HG03108 (cell line): ENCODE data around the gene RPS6KC1.
"Not testable (repeated sequence)": the region's sequence is repeated elsewhere in the genome, so short reads cannot be mapped to it uniquely, and the experiment has no call there.

ENCODE experiments used
- ATAC-seq: cut with Tn5 transposase; IDR thresholded peaks from one replicate; pipeline ENCODE4 v1.9.1; 2021; ENCODE audit warnings: moderate library complexity; ENCODE audit not compliant: unreplicated experiment

Gene RPS6KC1

DNA sequence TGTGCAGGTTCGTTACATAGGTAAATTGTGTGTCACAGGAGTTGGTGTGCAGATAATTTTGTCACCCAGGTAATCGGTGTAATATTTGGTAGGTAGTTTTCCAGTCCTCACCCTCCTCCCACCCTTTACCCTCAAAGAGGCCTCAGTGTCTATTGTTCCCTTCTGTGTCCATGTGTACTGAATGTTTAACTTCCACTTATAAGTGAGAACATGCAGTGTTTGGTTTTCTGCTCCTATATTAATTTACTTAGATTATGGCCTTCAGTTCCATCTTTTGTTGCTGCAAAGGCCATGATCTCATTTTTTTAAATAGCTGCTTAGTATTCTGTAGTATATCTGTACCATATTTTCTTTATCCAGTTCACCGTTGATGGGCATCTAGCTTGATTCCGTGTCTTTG, 87.3 kb downstream of the RPS6KC1 start:
- no peak for ATAC-seq

DNA sequence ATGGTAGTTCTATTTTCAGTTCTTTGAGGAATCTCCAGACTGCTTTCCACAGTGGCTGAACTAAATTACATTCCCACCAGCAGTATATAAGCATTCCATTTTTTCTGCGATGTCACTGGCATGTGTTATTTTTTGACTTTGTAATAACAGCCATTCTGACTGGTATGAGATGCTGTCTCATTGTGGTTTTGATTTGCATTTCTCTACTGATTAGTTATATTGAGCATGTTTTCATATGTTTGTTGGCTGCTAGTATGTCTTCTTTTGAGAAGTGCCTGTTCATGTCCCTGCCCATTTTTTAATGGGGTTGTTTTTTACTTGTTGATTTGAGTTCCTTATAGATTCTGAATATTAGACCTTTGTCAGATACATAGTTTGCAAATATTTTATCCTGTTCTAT, 87.9 kb downstream of the RPS6KC1 start:
- no peak for ATAC-seq

DNA sequence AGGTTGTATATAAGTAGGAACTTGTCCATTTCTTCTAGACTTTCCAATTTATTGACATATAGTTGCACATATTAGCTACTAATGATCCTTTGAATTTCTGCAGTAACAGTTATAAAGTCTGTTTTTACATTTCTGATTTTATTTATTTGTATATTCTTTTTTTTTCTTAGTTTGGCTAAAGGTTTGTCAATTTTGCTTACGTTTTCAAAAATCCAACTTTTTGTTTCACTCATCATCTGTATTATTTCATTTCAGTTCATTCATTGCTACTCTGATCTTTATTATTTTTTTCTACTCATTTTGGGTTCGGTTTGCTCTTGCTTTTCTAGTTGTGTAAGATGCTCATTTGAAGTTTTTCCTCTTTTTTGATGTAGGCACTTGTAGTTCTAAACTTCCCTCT, 97.9 kb downstream of the RPS6KC1 start:
- ATAC-seq = no peak

DNA sequence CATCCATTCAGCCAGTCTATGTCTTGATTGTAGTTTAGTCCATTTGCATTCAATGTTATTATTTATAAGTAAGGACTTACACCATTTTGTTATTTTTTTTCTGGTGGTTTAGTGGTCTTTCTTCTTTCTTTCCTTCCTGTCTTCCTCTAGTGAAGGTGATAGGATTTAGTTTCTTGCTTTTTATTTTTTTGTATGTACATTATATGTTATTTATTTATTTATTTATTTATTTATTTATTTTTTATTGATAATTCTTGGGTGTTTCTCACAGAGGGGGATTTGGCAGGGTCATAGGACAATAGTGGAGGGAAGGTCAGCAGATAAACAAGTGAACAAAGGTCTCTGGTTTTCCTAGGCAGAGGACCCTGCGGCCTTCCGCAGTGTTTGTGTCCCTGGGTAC, 99.0 kb downstream of the RPS6KC1 start:
- ATAC-seq = not testable (repeated sequence)

DNA sequence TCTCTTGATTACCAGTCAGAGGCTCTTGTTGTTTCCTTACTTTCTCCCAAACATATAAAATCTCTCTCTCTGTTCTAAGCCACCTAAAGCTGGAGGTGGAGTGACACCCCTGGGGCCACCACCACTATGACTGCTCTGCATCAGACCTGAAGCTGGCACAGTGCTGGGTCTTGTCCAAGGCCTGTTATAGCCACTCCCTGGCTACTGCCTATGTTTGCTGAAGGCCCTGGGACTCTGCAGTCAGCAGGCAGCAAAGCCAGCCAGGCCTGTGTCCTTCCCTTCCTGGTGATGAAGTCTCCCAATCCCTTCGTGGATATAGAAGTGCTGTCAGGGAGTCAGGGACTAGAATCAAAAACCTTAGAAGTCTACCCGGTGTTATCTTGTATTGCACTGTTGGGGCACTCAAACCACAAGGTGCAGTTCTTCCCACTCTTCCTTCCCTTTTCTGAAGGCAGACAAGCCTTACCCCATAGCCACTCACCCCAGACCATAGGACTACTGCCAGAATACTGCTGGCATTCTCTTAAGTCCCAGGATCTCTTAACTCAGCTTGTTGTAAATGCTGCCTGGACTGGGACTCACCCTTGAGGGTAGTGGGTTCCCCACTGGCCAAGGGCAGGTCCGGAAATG, 103.1 kb downstream of the RPS6KC1 start:
- no peak for ATAC-seq

DNA sequence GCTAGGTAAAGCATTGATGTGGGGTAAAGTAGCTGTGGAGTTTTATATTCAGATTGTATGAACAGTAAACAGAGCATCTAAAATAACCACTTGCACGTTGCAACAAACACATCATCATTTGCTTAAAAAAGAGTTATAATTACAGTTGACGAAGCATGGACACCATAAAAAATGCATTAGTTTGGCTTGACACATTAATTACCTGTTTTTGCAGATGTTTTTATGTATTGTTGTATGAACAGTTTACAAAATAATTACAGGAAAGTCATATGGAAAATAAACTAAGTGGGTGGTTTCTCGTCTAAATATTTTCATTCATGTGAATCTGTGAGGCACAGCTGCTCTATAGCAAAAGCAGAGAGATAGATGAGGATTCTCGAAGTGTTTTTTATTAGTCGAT, 108.3 kb downstream of the RPS6KC1 start:
- no peak for ATAC-seq

DNA sequence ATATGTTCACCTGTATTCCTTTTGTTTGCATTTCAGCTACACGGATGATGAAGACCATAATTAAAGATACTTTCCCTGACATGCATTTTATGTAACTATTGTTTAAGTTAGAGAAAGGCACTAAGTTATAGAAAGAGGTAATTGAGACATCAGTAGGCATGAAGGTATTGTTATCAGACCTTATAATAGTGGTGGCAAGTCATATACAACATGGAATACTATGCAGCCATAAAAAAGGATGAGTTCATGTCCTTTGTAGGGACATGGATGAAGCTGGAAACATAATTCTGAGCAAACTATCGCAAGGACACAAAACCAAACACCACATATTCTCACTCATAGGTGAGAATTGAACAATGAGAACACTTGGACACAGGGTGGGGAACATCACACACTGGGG, 109.4 kb downstream of the RPS6KC1 start:
- not testable (repeated sequence) for ATAC-seq

DNA sequence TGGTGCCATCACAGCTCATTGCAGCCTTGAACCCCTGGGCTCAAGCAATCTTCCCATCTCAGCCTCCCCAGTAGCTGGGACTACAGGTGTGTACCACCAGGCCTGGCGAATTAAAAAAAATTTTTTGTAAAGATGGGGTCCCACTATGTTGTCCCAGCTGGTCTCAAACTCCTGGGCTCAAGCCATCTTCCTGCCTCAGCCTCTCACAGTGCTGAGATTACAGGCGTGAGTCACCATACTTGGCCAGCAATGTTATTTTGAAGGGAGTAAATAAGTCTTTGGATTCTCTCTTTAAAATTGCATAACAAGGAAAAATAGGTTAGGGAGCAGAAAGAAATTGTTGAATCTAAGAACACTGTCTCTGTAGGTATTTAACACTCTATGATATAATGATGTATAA, 111.3 kb downstream of the RPS6KC1 start:
- no peak for ATAC-seq

DNA sequence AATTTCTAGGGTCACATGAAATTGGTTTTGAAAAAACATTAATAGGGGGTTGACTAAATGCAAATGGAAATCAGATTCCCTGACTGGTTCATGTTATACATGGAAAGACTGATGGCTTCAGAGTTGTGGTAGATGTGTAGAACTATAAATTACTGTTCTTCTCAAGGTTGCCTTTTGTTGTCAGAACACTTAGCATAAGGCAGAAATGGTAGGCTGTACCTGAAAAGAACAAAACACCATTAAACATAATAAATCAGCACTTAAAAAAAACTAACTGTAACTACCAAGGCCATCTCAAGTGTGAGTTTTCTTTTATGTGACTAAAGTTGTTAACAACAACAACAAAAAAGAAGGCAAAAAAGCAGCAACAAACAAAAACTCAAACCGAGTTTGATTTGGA, 111.8 kb downstream of the RPS6KC1 start:
- ATAC-seq = no peak

DNA sequence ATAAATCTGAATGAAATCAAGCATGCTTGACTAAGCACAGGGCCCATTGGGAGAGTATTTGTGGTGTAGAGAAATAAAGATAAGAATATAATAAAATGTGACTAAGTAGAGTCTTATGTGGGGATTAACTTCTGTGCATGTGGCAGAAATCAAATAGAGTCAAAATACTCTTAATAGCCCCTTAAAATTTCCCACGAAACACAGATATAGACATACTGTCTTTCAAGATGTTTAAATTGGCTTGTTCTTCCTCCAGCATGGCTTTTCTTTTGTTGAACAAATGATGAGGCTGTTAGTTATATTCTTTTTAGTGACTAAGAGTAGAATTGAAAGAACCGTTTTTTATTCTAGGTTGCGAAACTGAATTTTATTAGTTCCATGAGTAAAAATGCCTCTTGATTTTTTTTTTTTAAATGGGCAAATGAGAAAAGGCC, 112.3 kb downstream of the RPS6KC1 start:
- ATAC-seq = no peak

DNA sequence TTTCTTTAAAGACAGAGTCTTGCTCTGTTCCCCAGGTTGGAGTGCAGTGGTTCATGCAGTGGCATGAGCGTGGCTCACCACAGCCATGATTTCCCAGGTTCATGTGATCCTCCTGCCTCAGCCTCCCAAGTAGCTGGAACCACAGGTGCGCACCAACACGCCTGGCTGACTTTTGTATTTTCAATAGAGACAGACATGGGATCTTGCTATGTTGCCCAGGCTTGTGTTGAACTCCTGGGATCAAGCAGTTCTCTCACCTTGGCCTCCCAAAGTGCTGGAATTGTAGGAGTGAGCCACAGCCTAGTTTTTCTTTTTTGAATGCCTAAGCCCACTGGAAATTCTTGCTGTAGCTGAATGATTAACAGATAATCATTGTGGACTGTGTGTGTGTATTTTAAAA, 113.5 kb downstream of the RPS6KC1 start:
- no peak for ATAC-seq

DNA sequence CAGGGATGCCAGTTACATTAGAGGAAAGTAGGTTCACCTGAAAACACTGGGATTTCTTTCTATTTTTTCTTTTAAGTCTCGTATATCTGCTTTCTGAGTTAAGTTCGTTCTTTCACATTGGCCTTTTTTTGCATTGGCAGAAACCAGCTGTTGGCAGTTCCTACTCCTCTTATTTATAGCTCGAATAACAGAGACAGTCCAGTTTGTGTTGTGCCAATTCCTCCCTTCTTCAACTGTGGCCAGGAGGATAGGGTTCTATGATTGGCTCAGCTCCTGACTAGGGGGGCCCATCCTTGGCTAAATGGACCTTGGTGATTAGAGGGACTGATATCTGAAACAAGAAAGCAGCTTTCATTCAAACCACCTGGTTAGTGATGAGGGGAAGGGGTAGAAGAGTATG, 115.8 kb downstream of the RPS6KC1 start:
- ATAC-seq = no peak

DNA sequence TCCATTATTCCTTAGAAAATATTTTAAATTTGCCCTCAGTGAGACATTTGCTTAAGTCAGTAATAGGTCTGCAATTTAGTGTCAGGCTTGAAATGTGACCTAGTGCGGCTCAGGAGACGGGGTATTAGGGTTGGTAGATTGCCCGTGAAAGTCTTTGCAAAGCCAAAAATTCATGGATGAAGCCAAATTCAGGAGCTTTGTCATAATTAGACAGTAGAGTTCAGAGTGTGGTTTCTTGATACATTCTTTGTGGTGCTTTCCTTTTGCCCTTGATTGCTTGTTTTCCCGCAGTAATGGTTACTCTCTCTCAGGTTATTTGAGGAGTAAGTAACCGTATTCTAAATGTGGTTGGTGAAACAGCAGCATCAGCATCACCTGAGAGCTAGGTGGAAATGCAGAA, 120.7 kb downstream of the RPS6KC1 start:
- no peak for ATAC-seq

DNA sequence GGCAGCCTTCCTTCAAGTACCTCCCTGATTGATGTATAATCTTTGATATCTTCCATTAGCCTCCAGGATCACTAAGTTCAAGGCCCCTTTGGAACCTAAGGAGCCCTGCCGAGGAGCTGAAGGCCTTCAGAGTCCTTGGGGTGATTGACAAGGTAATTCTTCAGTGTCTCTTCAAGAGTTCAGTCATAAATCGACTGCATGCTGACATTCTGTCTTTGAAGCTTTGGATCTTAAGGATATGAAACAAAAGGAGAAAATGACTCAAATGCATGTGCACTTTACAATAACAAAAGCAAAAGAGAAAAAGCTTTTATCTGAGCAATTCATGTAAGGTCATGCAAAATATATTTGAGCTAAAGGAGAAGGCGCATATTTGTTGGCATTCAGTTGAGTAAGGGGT, 125.3 kb downstream of the RPS6KC1 start:
- ATAC-seq = no peak

DNA sequence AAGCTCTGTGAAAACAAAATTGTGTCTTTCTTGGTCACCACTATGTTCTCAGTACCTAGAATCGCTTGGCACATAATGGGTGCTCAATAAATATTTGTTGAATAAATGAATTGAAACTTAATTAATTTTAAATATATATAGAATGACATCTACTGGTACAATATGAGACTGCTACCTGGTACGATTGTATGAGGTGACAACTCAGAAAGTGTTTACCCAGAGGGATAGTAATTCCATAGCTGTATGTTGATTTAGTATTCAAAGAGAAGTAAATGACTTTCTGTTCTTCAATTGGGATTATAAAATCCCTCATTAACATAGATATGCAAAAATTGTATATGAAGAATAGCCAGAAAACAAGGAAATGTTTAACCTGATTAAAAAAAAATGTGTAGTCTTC, 128.7 kb downstream of the RPS6KC1 start:
- no peak for ATAC-seq

DNA sequence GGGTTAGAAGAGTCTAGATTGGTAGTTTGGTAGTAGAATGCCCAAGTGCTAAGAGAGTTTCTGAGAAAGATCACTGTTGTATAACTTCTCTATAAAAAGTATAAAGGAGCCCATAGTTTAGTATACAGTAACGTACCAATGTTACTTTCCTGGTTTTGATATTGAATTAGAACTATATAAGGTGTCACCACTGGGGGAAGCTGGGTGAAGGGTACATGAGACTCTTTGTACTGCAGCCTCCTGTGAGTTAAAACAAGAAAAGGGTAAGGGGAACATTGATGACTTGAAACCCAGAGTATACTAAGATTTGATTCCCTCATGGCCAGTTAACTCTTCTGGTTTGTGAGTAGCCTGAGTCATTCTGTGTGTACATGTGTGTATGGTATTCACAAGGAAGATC, 129.8 kb downstream of the RPS6KC1 start:
- no peak for ATAC-seq

DNA sequence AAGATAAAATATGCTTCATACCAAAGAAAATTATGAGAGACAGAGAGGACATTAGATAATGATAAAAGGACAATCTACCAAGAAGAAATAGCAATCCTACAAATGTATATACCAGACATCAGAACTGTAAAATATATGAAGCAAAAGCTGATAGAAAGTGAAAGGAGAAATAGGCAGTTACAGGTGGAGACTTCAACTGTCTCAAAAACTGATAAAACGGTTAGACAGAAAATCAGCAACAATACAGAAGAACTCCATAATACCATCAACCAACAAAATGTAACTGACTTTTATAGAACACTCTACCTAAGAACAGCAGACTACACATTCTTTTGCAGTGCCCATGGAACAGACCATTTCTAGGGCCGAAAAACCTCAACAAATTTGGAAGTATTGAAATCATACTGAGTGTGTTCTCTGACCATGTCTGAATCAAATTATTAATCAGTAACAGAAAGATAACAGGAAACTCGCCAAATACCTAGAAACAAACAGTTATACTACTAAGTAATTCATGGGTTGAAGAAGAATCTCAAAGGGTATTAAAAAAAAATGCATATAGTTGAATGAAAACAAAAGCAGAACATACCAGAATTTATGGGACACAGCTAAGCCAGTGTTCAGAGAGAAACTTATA, 132.1 kb downstream of the RPS6KC1 start:
- ATAC-seq = no peak

DNA sequence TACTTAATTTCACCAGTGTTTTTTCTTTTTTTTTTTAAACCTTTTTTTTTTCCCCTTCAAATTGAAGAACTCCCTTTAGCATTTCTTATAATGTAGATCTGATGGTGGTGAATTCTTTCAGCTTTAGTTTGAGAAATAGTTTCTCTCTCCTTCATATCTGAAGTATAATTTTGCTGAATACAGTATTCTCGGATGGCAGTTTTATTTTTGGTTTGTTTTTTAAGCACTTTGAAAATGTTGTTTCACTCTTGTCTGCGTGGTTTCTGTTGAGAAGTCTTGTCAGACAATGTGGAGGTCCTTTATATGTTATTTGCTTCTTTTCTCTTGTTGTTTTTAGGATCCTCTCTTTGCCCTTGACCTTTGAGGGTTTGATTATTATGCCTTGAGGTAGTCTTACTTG, 135.1 kb downstream of the RPS6KC1 start:
- no peak for ATAC-seq

DNA sequence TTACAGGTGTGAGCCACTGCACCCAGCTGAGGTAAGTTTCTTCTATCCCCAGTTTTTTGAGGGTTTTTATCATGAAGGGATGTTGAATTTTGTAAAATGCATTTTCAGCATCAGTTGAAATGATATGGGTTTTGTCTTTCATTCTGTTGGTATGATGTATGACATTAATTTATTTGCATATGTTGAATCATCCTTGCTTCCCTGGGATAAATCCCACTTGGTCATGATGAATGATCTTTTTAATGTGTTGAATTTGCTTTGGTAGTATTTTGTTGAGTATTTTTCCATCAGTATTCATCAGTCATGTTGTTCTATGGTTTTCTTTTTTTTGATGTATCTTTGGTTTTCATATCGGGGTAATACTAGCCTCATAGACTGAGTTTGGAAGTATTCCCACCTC, 141.0 kb downstream of the RPS6KC1 start:
- no peak for ATAC-seq

DNA sequence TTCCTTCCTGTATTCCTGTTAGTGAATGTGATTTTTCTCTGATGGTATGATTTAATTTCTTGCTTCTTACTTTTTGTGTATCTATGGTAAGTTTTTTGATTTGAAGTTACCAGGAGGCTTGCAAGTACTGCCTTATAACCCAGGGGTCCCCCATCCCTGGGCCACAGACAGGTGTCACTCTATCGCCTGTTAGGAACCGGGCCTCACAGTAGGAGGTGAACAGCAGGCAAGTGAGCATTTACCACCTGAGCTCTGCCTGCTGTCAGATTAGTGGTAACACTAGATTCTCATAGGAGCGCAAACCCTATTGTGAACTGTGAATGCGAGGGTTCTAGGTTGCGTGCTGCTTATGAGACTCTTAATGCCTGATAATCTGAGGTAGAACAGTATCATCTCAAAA, 143.3 kb downstream of the RPS6KC1 start:
- ATAC-seq = no peak

DNA sequence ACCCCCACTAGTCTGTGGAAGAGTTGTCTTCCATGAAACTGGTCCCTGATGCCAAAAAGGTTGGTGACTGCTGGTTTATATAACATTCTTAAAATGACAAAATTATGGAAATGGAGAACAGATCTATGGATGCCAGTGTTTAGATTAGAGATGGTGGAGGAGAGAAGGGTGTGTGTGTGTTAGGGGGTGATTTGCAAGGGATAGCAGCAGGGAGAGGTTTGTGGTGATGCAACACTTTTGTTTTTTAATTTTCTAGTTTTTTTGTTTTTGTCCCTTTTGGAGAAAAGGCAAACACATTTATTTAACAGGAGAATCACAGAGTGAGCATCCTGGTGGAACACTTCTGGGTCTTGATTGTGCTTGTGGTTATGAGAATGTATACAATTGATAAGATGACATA, 143.8 kb downstream of the RPS6KC1 start:
- ATAC-seq = no peak

DNA sequence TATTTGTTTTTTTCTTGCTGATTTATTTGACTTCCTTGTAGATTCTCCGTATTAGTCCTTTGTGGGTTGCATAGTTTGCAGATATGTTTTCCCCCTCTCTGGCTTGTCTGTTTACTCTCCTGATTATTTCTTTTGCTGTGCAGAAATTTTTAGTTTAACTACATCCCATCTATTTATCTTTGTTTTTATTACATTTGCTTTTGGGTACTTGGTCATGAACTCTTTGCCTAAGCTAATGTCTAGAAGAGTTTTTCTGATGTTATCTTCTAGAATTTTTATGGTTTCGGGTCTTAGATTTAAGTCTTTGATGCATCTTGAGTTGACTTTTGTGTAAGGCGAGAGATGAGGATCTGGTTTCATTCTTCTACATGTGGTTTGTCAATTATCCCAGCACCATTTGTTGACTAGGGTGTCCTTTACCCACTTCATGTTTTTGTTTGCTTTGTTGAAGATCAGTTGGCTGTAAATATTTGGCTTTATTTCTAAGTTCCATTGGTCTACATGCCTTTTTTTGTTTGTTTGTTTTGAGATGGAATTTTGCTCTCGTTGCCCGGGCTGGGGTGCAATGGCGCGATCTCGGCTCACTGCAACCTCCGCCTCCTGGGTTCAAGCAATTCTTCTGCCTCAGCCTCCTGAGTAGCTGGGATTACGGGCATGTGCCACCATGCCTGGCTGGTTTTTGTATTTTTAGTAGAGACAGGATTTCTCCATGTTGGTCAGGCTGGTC, 145.4 kb downstream of the RPS6KC1 start:
- ATAC-seq = not testable (repeated sequence)
